HepG2 (cell line): Measurements from ENCODE around the gene NCMAP. TPM values are rescaled to one million over a fixed set of nuclear protein-coding genes. Genes with fewer than 3 reads are reported as not detected.

Source experiments
- AHR ChIP-seq: IDR thresholded peaks from 2 replicates; pipeline ENCODE4 v1.6.1; 2018; ENCODE audit warnings: missing genetic modification reagents, missing compliant biosample characterization
- DMAP1 ChIP-seq: IDR thresholded peaks from 2 replicates; pipeline ENCODE4 v1.6.1; 2016
- EHMT2 ChIP-seq: fragments of 200-600 bp; sonication (generic); IDR thresholded peaks from 2 replicates; pipeline ENCODE4 v1.7.0; 2017; ENCODE audit warnings: antibody characterized with exemption, low read depth, low read length, borderline replicate concordance
- FIP1L1 ChIP-seq: fragments of 200-400 bp; formaldehyde crosslinking; IDR thresholded peaks from 2 replicates; pipeline ENCODE4 v1.6.1; 2018; ENCODE audit warnings: low read depth, mild to moderate bottlenecking, low read length, moderate library complexity, borderline replicate concordance; ENCODE audit not compliant: insufficient read depth
- GMEB1 ChIP-seq: sonication (generic); formaldehyde crosslinking; IDR thresholded peaks from 2 replicates; pipeline ENCODE4 v1.5.1; 2020; ENCODE audit warnings: missing genetic modification reagents, mild to moderate bottlenecking, borderline replicate concordance
- JDP2 ChIP-seq: sonication (generic); formaldehyde crosslinking; IDR thresholded peaks from 2 replicates; pipeline ENCODE4 v1.8.1; 2022; ENCODE audit warnings: missing genetic modification reagents, borderline replicate concordance
- MLLT10 ChIP-seq: sonication (generic); formaldehyde crosslinking; IDR thresholded peaks from 2 replicates; pipeline ENCODE4 v1.4.0; 2020; ENCODE audit warnings: missing genetic modification reagents
- MXD4 ChIP-seq: IDR thresholded peaks from 2 replicates; pipeline ENCODE4 v1.6.1; 2016; ENCODE audit warnings: mild to moderate bottlenecking, missing biosample characterization, missing genetic modification reagents
- NKX3-1 ChIP-seq: sonication (generic); formaldehyde crosslinking; IDR thresholded peaks from 2 replicates; pipeline ENCODE4 v1.5.0; 2020; ENCODE audit warnings: missing genetic modification reagents
- NR2F1 ChIP-seq, 2 experiments: fragments of 450-650 bp in 1 of 2; formaldehyde crosslinking in 1 of 2; IDR thresholded peaks; 2 replicates each; pipeline versions ENCODE4 v1.5.0 to v1.6.1; 2016 to 2020; ENCODE audit warnings: mild to moderate bottlenecking in 1 of 2, missing compliant biosample characterization in 1 of 2, missing genetic modification reagents in 1 of 2, moderate library complexity in 1 of 2
- NR3C1 ChIP-seq: sonication (generic); formaldehyde crosslinking; IDR thresholded peaks from 2 replicates; pipeline ENCODE4 v1.4.0; 2020; ENCODE audit warnings: missing genetic modification reagents
- POLR2AphosphoS5 ChIP-seq: IDR thresholded peaks from 2 replicates; pipeline ENCODE4 v1.6.1; 2012; ENCODE audit warnings: low read depth, low read length
- SMC3 ChIP-seq: IDR thresholded peaks from 2 replicates; pipeline ENCODE4 v1.6.1; 2011; ENCODE audit warnings: low read length, improper control_type of control experiment
- SP2 ChIP-seq: sonication (generic); formaldehyde crosslinking; IDR thresholded peaks from 2 replicates; pipeline ENCODE4 v1.5.1; 2020; ENCODE audit warnings: mild to moderate bottlenecking, missing genetic modification reagents
- SP5 ChIP-seq: IDR thresholded peaks from 2 replicates; pipeline ENCODE4 v1.6.1; 2016; ENCODE audit warnings: low read depth, borderline replicate concordance
- SUZ12 ChIP-seq: fragments of 150-350 bp; IDR thresholded peaks from 2 replicates; pipeline ENCODE4 v1.6.1; 2014; ENCODE audit warnings: low read depth, low read length
- SYNCRIP ChIP-seq: fragments of 200-400 bp; formaldehyde crosslinking; IDR thresholded peaks from 2 replicates; pipeline ENCODE4 v1.6.1; 2018; ENCODE audit warnings: mild to moderate bottlenecking, low read depth, low read length; ENCODE audit not compliant: insufficient read depth
- TOE1 ChIP-seq: sonication (generic); formaldehyde crosslinking; IDR thresholded peaks from 2 replicates; pipeline ENCODE4 v1.4.0; 2020; ENCODE audit warnings: mild to moderate bottlenecking, missing genetic modification reagents
- YY1 ChIP-seq: IDR thresholded peaks from 2 replicates; pipeline ENCODE4 v1.6.1; 2011; ENCODE audit warnings: low read length, low read depth, moderate library complexity, mild to moderate bottlenecking; ENCODE audit not compliant: insufficient read depth, insufficient replicate concordance
- ZFP62 ChIP-seq: sonication (generic); formaldehyde crosslinking; IDR thresholded peaks from 2 replicates; pipeline ENCODE4 v1.4.0; 2020; ENCODE audit warnings: missing genetic modification reagents
- ZNF251 ChIP-seq: sonication (generic); formaldehyde crosslinking; IDR thresholded peaks from 2 replicates; pipeline ENCODE4 v1.9.0; 2021; ENCODE audit warnings: mild to moderate bottlenecking, missing genetic modification reagents
- ZNF263 ChIP-seq: sonication (generic); formaldehyde crosslinking; IDR thresholded peaks from 2 replicates; pipeline ENCODE4 v1.4.0; 2020; ENCODE audit warnings: missing genetic modification reagents
- ZNF264 ChIP-seq: sonication (generic); formaldehyde crosslinking; IDR thresholded peaks from 2 replicates; pipeline ENCODE4 v1.4.0; 2020; ENCODE audit warnings: missing genetic modification reagents
- ZNF326 ChIP-seq: sonication (generic); formaldehyde crosslinking; IDR thresholded peaks from 2 replicates; pipeline ENCODE4 v1.4.0; 2020; ENCODE audit warnings: missing genetic modification reagents, borderline replicate concordance
- ZNF431 ChIP-seq: sonication (generic); formaldehyde crosslinking; IDR thresholded peaks from 2 replicates; pipeline ENCODE4 v1.9.0; 2022; ENCODE audit warnings: missing genetic modification reagents, low read depth, mild to moderate bottlenecking, borderline replicate concordance
- ZNF737 ChIP-seq: sonication (generic); formaldehyde crosslinking; IDR thresholded peaks from 2 replicates; pipeline ENCODE4 v1.5.0; 2020; ENCODE audit warnings: missing genetic modification reagents, mild to moderate bottlenecking, borderline replicate concordance
- polyA plus RNA-seq, 8 experiments: library from polyadenylated mRNA; depleted of rRNA in 3 of 8; stranded (reverse) in 7 of 8; unstranded in 1 of 8; fragments of >200 nt; fragmentation: Illumina TruSeq in 4 of 8; extraction: Trizol in 4 of 8; gene quantifications; 2 replicates each; pipeline versions ENCODE4 v1.2.1 to v1.2.3, GENCODE V29; 2011 to 2016; ENCODE audit warnings: low read depth in 4 of 8, missing spikeins in 1 of 8, mixed read lengths in 1 of 8; ENCODE audit not compliant: insufficient read depth in 1 of 8
- total RNA-seq, 5 experiments: library from RNA; depleted of rRNA; stranded (reverse); fragments of >200 nt; fragmentation: Illumina TruSeq; extraction: Trizol; gene quantifications; 2 replicates each; pipeline ENCODE4 v1.2.3, GENCODE V29; 2016; ENCODE audit warnings: low read depth in 1 of 5
- TF ChIP-seq, protein P1 (sequence below): sonication (generic); formaldehyde crosslinking; IDR thresholded peaks from 2 replicates; pipeline ENCODE4 v1.8.0; 2023; ENCODE audit warnings: mild to moderate bottlenecking, missing genetic modification reagents
- TF ChIP-seq, protein P2 (sequence below): IDR thresholded peaks from 2 replicates; pipeline ENCODE4 v1.6.1; 2016
- TF ChIP-seq, protein P3 (sequence below): sonication (generic); formaldehyde crosslinking; IDR thresholded peaks from 2 replicates; pipeline ENCODE4 v1.4.0; 2020; ENCODE audit warnings: missing genetic modification reagents

NCMAP gene
- total and polyA plus RNA-seq, 2 of the 13 experiments (the other 11 are each of a cell fraction or from before 2014, with no cell fraction given): 2.7 to 20.0 TPM

- TF ChIP-seq SYNCRIP (no peak), YY1 (peak; percentile 90), MLLT10 (CRISPR knock-in tag) (no peak), NR3C1 (CRISPR knock-in tag) (no peak), ZFP62 (CRISPR knock-in tag) (no peak), GMEB1 (CRISPR knock-in tag) (peak; percentile 70), ZNF251 (CRISPR knock-in tag) (no peak), DMAP1 (no peak), FIP1L1 (no peak), EHMT2 (no peak), SP5 (CRISPR knock-in tag) (no peak), SUZ12 (no peak), AHR (CRISPR knock-in tag) (no peak), MXD4 (CRISPR knock-in tag) (no peak; the same call in 1 of the 2 replicates), TOE1 (CRISPR knock-in tag) (no peak), SMC3 (no peak), ZNF431 (CRISPR knock-in tag) (no peak), JDP2 (CRISPR knock-in tag) (no peak), ZNF263 (CRISPR knock-in tag) (peak; percentile 70), NKX3-1 (CRISPR knock-in tag) (no peak), NR2F1 (CRISPR knock-in tag; IDR thresholded peaks at IDR 0.05) (no peak), POLR2AphosphoS5 (no peak), SP2 (CRISPR knock-in tag) (no peak), ZNF737 (CRISPR knock-in tag) (no peak), ZNF264 (CRISPR knock-in tag) (no peak), ZNF326 (CRISPR knock-in tag) (no peak)
- TF ChIP-seq, protein P1, sequence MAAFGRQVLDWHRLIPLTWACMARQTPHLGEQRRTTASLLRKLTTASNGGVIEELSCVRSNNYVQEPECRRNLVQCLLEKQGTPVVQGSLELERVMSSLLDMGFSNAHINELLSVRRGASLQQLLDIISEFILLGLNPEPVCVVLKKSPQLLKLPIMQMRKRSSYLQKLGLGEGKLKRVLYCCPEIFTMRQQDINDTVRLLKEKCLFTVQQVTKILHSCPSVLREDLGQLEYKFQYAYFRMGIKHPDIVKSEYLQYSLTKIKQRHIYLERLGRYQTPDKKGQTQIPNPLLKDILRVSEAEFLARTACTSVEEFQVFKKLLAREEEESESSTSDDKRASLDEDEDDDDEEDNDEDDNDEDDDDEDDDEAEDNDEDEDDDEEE (CRISPR knock-in tag): no peak
- TF ChIP-seq, protein P2, sequence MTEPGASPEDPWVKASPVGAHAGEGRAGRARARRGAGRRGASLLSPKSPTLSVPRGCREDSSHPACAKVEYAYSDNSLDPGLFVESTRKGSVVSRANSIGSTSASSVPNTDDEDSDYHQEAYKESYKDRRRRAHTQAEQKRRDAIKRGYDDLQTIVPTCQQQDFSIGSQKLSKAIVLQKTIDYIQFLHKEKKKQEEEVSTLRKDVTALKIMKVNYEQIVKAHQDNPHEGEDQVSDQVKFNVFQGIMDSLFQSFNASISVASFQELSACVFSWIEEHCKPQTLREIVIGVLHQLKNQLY (CRISPR knock-in tag): no peak
- TF ChIP-seq, protein P3, sequence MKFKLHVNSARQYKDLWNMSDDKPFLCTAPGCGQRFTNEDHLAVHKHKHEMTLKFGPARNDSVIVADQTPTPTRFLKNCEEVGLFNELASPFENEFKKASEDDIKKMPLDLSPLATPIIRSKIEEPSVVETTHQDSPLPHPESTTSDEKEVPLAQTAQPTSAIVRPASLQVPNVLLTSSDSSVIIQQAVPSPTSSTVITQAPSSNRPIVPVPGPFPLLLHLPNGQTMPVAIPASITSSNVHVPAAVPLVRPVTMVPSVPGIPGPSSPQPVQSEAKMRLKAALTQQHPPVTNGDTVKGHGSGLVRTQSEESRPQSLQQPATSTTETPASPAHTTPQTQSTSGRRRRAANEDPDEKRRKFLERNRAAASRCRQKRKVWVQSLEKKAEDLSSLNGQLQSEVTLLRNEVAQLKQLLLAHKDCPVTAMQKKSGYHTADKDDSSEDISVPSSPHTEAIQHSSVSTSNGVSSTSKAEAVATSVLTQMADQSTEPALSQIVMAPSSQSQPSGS (CRISPR knock-in tag): 0 out of 2 replicates have a peak, but pooled peaks have one; percentile 5
Measured at GRCh38 chr1:24643363-24644099, 87.6 kb downstream of the NCMAP start (continued).
